ENCODE results near the gene IGSF21.

Gene IGSF21

DNA sequence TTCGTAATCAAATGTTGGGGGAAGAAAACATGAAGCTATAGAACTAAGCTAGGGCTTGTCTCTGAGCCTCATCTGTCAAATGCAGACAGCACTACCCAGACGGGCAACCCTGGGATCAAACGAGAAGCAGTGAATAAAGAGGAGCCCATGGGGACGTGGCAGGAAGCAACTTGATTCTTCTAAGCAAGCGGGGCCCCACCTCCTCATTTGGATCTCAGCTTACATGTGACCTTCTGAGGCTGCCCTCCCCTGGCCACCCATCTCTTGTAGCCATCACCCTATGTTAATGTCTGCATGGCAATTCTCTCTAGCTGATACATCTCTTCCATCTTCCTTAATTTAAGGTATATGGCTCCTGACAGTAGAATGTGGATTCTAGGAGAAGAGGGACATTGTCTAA lies 171.3 kb downstream of the IGSF21 start:
- DNase-seq: peak; percentile 37

DNA sequence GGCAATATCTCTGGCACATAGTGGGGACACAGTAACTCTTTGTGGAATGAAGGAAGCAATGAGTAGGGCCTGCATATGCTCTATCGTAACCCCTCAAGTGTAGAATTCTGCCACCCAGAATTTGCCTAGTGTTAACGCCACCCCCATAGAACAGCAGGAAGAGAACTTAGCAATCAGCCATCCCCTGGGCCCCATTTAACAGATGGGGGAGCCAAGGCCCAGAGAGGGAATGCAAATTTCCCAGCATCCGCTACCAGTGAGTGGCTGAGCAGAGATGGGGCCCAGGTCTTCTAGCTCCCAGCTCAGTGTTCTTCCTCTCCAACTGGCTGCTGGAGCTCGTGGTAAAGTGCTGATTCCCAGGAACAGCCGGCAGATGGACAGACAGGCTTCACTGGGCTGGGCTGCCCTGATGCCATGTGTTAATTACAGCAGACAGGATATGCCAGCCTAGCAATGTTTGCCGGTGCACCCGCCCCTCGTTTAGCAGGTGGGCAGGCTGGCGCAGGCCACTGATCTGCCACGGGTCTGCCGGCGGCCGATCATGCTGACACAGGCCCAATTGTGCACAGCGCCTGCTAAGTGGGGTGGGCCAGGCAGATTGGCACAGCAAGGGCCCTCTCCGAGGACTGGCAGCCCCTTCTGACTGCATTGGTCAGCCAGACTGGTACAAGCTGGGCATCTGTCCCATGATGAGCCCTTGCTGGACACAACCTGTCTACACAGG lies 171.9 kb downstream of the IGSF21 start:
- DNase-seq: peak; percentile 81

DNA sequence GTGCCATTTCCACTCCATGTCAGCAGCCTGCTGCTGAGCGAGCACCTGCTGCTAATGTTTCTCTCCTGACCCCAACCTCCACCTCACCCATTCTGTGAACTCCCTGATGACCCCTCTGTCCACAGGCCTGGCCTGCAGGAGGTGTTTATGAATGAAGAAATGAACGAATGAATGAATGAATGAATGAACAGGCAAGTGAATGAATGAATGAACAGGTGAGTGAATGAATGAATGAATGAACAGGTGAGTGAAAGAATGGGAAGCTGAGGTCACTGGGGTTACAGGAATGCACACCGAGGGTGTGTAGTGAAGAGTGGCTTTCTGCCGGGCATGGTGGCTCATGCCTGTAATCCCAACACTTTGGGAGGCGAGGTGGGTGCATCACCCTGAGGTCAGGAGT lies 173.4 kb downstream of the IGSF21 start:
- DNase-seq: no peak

- peak; percentile 99 for DNase-seq
Measured at GRCh38 chr1:18282851-18283600, 175.4 kb downstream of the IGSF21 start.

DNA sequence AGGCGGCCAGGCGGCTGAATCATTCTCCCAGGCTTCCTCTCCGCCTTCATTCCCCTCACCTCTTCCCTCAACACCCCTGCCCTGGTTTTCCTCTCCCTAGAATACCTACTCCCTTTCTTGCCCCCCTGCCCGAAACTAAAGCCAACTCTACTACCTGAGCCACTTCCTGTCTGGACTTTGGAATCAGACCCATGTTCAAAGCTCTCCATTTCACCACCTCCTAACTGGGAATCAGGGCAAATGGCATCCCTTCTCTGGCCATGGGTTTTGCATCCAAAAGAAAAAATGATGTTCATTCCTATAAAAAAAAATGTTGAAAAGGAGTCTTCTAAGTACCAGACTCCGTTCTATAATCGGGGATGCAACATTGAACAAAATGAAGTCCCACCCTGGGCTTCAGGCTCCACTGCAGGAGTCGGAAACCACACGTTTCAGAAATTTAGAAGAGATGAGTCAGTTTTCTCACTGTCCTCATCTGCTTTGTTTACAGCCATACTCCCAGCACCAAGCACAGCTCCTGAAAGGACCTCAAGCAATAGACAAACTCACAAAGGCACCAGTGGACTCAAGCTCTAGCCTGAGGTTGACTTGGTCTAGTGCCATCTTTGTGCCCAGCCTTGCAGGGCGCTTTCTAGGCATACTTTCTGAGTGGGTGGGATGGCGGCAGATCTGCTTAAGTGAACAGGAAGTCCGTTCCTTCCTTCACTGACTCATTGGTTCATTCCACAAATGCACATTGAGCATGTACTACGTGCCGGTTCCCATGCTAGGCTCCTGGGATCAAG lies 176.2 kb downstream of the IGSF21 start:
- DNase-seq: no peak

- DNase-seq: peak; percentile 32
Measured at GRCh38 chr1:18284805-18285537, 177.4 kb downstream of the IGSF21 start.

DNA sequence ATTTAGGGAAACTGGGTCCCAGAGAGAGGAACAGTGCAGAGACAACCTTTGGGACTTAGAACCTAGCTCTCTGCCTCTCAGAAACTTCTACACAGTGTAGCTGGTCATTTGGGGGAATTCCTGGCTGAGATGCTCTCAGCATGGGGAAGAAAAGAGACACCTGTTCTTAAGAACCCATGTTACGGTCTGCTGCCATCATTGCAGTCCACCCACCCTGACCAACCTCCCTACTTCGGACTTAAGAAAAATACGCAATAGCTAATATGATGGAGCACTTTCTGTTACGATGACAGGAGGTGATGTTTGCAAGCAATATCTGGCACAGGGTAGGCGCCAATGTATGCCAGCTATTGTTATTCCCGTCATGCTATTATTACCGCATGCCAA lies 177.9 kb downstream of the IGSF21 start:
- DNase-seq: no peak

- DNase-seq: peak; percentile 75
Measured at GRCh38 chr1:18288722-18289121, 181.1 kb downstream of the IGSF21 start.

DNA sequence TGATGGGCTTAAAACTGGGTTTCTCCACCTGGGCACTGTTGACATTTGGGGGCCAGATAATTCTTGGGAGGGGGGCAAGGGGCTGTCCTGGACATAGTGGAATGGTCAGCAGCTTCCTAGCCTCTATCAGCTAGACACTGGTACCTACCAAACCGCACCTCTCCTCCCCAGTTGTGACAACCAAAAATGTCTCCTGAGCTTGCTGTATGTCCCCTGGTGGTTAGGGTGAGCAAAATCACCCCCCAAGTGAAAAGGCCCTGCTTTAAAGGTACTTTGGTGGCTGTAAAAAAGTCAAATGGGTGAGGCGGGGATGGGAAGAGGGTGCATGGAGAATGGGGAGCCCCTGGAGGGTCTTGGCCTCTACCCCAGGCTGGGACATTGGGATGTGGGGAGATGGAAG lies 182.0 kb downstream of the IGSF21 start:
- DNase-seq: no peak

DNA sequence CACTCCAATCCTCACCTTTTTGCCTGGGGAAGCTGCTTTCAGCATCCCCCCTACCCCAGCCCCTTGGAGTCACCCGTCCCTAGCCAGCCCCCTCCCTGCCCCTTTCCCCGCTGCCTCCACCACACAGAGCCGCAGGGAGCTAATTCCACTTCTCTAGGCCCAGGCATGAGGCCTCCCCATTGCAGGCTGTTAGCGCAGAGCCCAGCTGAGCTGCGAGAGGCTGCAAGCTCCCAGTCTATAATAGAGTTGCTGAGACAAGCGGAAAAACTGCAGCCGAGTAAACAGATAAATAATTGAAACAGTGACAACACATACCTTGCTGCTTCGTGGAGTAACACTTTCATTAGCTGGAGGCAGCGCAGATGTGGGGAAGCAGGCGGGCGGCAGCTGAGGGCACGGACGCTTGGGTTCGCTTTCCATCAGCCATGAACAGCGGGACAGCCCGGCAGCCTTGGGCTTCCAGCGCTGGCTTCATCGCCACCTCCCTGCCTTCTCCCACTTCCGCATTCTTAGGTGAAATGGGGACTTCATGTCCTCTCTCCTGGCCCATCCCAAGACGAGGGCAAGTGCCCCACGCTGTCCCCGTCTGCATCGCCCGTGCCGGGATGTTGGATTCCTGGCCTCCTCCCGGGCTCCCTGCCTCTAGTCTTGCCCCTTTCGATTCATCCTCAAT lies 183.3 kb downstream of the IGSF21 start:
- DNase-seq: no peak

DNA sequence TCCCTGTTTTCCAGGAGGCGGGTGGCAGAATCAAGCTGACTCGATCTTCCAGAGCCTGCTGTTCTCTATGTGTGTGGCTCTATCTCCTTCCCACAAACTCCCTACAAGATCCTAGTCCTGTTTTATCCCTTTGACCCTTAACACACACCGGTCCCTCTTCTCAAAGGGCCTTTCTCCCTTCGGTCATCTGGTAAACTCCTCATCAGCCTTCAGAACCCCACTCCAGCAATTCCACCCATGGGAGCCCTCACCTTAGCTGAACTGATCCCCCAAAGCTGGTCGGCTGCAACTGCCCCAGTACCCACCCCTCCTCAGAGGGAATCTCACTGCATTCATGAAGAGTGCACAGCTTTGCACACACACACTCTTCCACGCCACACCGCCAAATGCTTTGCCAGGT lies 184.9 kb downstream of the IGSF21 start:
- DNase-seq: no peak

GRCh38 chr1:18293291-18293690 lies 185.7 kb downstream of the IGSF21 start:
- peak; percentile 34 for DNase-seq

GRCh38 chr1:18294437-18295176 lies 187.0 kb downstream of the IGSF21 start:
- DNase-seq: no peak

DNA sequence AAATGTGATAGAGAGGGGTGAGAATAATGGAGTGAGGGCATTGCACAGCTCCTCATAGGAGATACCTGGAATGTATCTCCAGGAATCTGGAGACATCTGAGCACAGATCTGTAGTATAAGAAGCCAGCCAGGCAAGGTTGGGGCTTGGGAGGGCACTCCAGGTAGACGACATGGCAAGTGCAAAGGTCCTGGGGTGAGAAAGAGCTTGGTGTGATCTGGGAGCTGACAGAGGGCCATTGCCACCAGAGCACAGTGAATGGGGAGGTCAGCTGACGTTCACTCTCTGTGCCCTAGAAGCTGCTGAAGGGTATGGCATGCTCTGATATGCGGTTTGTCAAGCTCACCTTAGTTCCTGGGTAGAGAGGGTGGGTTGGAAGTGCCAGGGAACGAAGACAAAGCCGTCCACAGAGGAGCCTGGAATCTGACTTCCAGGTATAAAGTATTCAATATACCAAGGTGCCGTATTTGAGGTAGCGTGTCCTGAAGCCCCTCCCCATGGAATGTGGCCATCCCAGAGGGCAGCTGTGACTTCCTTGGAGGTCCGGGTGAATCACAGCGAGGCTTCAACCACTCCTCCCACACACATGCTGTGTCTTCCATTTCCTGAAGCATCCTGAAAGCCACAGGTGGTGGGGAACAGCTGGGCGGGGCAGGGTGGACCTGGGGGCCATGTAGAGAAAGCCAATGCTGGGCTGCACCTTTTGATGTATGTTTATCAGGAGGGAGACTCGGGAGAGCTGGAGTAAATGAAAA lies 190.5 kb downstream of the IGSF21 start:
- DNase-seq: no peak

GRCh38 chr1:18299441-18300338 lies 192.1 kb downstream of the IGSF21 start:
- peak; percentile 10 for DNase-seq

DNA sequence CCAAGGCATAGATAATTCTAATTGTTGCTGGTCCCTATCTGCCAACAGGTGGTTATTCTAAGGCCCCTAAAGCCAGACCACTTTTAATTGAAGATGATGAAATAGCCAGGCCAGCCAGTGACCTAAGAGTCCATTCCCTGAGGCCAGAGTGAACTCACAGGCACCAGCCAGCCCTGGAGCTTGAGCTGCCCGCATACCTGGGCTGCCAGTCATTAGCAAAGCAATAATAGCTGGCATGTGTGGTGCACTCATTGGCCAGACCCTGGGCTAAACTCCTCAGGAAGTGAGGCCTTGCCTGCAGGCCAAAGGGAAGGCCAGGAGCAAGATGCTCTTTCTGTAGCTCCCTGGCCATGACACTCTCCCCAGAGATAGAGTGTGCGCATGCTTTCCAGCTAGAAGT lies 192.8 kb downstream of the IGSF21 start:
- DNase-seq: no peak

- peak; percentile 48 for DNase-seq
Measured at GRCh38 chr1:18302788-18303413, 195.3 kb downstream of the IGSF21 start.

DNA sequence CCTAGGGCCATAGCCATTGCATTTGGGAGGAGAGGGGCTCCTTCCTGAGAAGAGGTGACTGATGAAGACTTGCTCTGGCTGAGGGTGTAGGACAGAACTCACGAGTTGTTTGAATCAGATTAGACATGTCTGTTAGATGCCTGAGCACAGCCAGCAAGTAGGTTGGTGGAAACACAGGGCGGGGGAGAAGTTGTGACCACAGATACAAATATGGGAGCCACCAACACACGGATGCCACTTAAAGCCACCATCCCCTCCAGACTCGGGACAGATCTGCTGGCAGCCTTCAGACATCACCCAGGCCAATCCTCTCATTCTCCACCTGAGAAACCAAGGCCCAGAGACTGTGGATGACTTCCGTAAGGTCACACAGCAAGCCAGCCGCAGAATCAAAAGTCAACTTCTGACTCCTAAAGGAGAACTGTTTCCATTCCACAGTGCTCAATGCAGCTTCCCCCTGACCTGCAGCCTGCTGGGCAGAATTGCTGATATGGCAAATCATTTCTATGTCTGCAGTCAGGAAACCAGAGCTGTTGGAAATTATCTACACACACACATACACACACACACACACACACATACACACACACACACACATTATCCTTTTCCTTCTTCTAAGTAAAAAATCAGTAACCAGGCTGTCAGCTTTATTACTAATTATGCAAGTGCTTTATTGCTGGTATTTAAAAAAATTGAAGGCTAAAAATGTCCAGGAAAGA lies 196.7 kb downstream of the IGSF21 start:
- DNase-seq: no peak
